ENCODE measurements around the gene SEMA7A.

DNA sequence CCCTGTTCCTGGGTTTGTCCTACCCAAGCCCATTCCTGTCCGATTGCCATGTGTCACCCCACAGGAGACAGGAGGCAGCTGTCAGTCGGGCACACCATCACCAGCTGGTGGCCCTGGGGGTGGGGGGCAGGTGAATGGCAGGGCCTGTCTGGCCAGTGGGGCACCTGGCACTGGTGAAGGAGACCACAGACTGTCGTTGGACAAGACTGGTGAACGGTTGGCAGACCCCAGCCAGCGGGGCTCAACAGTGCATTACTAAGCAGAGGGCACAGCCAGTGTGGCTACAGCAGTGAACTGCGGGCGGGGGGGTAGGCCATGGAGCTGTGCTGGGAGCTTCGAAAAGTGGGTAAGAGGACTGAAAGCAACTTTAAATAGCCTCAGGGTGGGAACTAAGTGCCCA lies 2.1 kb downstream of the SEMA7A start:
- TF ChIP-seq, protein P1, sequence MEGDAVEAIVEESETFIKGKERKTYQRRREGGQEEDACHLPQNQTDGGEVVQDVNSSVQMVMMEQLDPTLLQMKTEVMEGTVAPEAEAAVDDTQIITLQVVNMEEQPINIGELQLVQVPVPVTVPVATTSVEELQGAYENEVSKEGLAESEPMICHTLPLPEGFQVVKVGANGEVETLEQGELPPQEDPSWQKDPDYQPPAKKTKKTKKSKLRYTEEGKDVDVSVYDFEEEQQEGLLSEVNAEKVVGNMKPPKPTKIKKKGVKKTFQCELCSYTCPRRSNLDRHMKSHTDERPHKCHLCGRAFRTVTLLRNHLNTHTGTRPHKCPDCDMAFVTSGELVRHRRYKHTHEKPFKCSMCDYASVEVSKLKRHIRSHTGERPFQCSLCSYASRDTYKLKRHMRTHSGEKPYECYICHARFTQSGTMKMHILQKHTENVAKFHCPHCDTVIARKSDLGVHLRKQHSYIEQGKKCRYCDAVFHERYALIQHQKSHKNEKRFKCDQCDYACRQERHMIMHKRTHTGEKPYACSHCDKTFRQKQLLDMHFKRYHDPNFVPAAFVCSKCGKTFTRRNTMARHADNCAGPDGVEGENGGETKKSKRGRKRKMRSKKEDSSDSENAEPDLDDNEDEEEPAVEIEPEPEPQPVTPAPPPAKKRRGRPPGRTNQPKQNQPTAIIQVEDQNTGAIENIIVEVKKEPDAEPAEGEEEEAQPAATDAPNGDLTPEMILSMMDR (IDR thresholded peaks at IDR 0.05; ENCODE audit: low read length) = no peak
- no peak for TF ChIP-seq EZH2 (IDR thresholded peaks at IDR 0.05; ENCODE audit: borderline replicate concordance, low read length)
